Stimulated activated CD4-positive, alpha-beta T cell treated with anti-CD3 and anti-CD28 coated beads, Interleukin-1b, Interleukin-23, amount 100 ng/mL, for 1 hour (primary cell): ENCODE measurements around the gene CHD6.

Experiments used
- DNase-seq, 2 donors: peaks; one replicate each; pipeline ENCODE4 v3.0.0-alpha.2; 2020; ENCODE audit warnings: low read depth in 2 of 2

Gene CHD6

GRCh38 chr20:41621421-41621820, 3.2 kb upstream of the CHD6 start:
- no peak for DNase-seq

GRCh38 chr20:41619360-41620100, 1.4 kb upstream of the CHD6 start:
- no peak for DNase-seq

GRCh38 chr20:41618807-41619311, 682 bp upstream of the CHD6 start:
- DNase-seq, result no peak

DNA sequence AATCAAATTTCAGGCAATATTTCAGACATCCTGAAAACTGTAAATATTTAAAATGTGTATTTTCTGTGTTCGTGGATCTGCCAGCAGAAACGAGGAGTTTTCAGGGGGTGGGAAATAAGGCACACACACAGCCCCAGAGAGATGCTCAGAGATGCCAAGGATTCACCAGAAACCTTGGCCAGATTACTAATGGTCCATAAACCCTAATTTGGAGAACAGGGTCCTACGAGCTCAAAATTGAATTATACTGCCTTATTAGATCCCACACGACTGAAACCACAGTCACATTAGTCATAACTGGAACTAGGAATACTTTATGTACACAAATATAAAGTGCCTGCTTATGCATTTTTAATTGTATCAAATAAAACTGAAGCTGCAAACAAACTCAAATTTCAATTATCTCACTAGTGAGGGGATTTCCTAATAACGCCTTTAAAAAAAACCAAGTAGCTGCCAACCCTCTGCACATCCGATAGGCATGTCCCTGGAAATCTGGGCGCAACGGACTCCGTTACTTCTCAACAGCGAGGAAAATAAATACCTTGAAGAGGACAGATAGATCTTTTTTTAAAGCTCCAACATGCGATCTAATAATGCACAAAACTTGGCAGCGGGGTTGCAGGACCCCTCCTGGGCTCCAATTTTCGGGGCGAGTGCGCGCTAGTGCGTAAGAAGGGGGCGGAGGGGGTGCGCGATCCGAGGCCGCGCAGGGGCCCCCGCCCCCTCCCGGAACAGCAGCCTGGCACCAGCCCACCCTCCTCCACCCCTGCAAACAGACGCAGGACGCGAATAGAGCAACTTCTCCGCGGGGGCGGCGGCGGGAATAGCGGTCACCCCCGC, 897 bp downstream of the CHD6 start:
- peak in 1 of 2 donors; percentile 12 for DNase-seq

- DNase-seq, result no peak
These were observed 1.9 kb downstream of the CHD6 start for GRCh38 chr20:41616228-41616627.

- DNase-seq, result no peak
These were observed 2.5 kb downstream of the CHD6 start for GRCh38 chr20:41615676-41616075.

DNA sequence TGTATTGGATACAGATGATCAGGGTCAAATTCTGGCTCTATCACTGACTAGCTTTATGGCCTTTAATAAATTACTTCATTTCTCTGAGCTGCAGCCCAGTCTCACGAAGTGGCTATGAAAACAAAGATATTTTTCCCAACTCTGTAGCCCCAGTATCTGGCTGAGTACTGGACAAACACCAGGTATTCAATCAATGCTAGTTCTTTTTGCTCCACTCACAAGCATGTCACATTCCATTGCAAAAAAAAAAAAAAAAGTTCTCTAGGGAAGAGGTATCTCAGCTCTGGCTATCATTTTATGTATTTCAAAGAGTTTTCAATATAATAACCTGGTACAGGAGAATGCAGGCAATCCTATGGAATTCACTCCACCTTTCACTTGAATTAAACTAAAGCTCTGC, 3.1 kb downstream of the CHD6 start:
- no peak for DNase-seq

DNA sequence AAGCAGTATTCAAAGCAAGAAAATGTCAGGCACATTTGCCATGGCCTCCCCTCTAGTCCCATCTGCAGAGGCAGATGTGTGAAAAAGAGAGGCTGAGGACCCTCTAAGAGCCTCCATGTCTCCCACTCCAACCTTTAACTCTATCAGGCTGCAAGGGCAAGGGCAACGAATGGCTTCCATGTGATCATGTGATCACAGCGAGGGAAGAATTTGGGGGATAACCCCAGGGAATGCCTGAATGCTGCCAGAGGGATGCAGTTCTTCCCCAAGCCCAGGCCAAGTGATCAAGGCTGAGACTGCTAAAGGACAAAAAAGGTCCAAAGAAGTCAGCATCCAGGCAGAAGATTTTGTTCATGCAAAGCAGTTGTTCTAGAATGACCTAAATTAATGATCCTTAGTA, 4.9 kb downstream of the CHD6 start:
- no peak for DNase-seq

DNA sequence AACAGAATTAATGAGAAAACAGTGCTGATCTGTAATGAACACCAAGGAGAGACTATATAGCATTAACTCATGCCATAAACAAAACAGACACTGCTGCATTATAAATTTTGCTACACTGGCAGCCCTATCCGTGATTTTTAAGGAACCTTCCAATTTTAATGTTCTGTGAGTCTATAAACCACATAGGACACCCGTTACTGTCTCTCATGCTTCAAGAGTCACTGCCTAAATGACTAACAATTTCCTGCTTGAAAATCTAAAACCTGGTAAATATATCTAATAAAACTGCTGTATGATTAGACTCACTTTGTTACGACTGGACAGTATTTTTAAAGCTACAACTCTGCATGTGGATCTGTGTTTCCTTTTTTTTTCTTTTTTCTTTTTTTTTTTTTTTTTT, 8.7 kb downstream of the CHD6 start:
- no peak for DNase-seq

DNA sequence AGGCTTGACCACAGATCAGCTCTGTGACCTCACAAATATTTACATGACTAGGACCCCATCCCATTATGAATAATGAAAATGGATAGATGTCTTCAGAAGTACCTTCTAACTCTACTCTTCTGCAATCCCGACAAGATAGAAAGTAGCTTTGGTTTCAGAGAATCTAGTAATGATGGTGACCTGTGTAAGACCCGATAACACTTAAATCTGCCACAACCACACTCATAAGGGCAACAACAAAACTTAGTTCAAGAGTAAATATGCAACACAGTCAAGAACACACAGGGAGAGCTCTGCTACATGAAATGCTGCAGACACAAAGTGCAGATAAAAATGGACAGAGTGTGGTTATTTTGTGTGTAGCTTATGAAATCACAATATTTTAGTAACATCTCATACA, 9.6 kb downstream of the CHD6 start:
- DNase-seq, result no peak

DNA sequence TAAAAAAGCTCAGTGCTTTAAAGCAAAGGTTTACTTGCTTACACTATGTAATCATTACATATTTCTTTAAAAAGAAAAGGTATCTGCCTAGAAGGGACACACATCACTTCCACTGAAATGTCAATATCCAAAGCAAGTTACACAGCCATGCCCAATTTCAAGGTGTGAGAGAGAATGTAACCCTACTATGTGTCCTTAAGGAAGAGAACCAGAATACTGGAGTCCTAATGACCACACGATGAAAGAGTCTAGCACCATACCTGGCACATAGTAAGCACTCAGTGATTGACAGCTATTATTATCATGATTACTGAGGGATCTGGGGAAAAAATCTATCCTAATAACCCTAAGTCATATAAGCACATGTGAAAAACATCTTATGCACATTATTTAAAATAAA, 10.4 kb downstream of the CHD6 start:
- no peak for DNase-seq

DNA sequence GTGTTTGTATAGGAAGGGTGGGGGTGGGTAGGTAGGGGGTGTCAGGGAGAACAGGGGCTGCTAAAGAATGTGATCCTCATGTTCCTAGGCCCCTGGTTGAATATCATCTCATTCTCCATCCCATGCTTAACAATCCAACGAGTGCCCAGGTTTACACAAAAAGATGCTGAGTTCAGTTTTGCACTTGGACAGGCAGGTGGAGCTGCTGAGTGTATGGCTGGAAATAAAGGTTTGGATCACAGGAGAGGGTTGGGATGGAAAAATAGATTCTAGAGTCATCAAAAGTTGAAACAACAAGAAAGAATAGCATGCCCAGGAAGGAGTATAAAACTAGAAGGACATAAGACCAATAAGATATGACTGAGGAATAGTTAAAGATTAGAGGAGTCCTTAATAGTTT, 14.2 kb downstream of the CHD6 start:
- DNase-seq, result no peak

DNA sequence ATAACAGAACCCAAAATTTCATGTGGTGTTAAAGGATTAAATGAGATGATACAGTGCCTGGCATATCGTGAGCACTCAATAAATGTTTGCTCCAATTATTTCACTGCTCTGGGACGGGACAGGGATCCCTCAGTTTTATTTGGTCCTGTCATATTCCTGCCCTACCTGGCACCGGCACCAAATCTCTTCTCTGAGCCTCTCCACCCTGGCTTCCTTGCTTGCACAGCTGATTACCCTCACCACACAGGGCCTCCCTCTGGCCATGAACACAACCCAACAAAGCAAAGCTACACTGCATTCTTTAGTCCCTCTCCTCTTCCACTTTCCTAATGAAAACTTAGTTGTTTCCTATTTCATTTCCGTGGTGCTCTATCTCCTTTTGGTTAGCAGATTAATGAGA, 16.4 kb downstream of the CHD6 start:
- DNase-seq, result no peak

DNA sequence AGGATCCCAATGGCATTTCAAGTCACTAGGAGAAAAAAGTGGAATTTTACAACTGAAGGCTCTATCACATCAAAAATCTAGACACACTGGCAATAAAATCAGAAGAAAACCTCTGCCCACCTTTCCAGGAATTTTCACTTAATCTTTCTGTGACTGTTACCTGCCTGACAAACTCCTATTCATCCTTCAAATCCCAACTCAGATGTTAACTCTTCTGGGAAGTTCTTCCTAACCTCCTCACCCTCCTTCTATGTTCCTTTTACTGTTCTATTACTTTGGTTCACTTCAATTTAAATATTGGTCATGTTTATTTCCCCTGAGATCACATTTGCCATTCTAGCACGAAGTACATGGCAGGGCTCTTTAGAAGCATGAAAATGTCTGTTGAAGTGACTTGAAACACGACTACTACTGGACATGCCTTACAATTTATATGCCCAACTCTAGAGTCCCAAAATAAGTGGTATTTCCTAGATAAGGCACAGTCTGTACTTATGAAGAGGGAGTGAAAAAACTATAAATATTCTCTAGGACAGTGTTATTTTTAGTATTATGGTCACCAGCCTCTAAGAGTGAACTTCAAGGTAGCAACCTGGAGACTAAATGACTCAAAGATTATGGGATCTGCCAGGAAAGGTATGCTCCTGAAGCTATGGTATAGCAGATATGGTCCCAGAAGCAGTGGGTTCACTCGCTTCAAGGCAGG, 17.1 kb downstream of the CHD6 start:
- no peak for DNase-seq

- DNase-seq, result no peak
These were observed 18.5 kb downstream of the CHD6 start for GRCh38 chr20:41599699-41600104.

- DNase-seq, result no peak
These were observed 19.5 kb downstream of the CHD6 start for GRCh38 chr20:41598719-41599118.

GRCh38 chr20:41594514-41595322, 23.5 kb downstream of the CHD6 start:
- no peak for DNase-seq

DNA sequence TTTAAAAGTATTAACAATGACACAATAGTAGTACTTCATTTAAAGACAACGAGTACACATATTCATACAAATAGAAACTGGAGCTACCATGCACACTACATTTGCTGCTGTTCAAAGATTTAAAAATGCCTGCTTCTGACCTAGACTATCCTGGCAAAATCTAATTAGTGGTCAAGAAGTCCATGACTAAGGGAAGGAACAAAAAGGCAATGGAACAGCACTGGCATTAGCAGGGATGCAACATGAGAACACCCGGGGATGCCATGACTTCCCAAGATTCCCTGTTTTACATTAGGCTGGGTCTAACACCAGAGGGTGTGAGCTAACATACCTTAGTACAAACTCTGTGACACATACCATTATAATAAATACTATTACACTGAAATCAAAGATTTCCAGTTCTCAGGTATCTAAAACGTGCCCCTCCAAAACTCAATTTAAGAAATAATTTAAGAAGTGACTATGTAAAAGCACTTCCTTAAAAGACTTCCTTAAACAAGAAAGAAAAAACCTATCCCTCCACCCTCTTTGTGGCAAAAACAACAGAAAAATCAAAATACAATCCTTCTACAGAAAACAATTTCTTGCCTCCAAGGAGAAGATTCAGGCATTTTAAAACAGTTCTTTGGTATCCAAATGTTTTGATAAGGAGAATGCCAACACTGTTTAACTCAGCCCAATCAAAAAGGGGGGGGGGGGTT, 25.5 kb downstream of the CHD6 start:
- DNase-seq, result no peak

DNA sequence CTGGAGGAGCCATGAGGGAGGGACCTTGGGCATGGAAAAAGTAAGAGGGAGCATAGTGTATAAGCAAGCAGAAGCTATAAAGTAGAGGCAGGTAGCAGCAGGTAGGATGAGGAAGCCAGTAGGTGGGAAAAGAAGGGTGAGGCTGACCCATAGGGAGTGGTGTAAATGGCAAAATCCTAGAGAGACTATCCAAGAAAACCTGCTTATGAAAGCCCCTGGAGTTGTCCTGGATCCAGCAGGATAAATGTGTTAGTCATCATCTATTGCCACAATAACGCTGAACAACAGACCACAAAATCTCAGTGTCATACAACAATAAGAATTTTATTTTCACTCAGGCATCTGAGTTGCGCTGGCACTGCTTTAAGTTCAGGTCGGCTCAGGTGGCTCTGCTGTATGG, 30.2 kb downstream of the CHD6 start:
- no peak for DNase-seq

GRCh38 chr20:41587523-41587922, 30.7 kb downstream of the CHD6 start:
- DNase-seq, result no peak

DNA sequence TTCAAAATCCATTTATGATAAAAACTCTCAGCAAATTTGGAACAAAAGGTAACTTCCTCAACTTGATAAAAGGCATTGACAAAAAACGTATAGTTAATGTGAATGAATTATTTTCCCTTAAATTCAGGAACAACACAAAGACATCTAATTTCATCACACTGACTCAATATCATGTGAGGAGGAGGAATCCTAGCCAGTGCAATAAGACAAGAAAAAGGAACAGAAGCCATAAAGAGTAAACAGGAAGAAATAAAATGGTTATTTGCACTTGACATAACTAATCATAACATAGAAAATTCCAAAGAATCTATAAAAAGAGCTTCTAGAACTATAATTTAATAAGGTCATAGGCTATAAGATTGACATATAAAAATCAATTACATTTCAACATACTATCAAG, 31.4 kb downstream of the CHD6 start:
- DNase-seq, result no peak
